Panc1 (cell line): ENCODE measurements around the gene SUPV3L1. TPM values are rescaled to one million over a fixed set of nuclear protein-coding genes. Genes with fewer than 3 reads are reported as not detected.

ENCODE experiments used
- ATAC-seq: fragments of 200-7000 bp; cut with Tn5 transposase; 2 replicates; pipeline ENCODE4 v1.9.1; 2020; ENCODE audit warnings: mild to moderate bottlenecking, moderate library complexity
- BruUV-seq: library from RNA; stranded (reverse); fragments of 400-500 nt; replicated peaks from 2 replicates; lab custom pipeline; 2021; lab: Mats Ljungman, UMichigan
- CTCF ChIA-PET: fragments of 300-600 bp; sonication (Branson Sonifier 250); formaldehyde crosslinking; loops from one replicate; lab custom pipeline; 2022; ENCODE audit warnings: antibody characterized with exemption; lab: Charles Lee
- POLR2A ChIA-PET: fragments of 300-600 bp; sonication (Branson Sonifier 250); formaldehyde crosslinking; loops from one replicate; lab custom pipeline; 2022; ENCODE audit warnings: antibody characterized with exemption; lab: Charles Lee
- DNase-seq: peaks from one replicate; pipeline ENCODE4 v3.0.0-alpha.2; 2010; ENCODE audit warnings: low read depth, low spot score
- H3K27ac ChIP-seq: 2 replicates; pipeline ENCODE4 v1.5.1; 2011; ENCODE audit warnings: mild to moderate bottlenecking, low read length, inconsistent platforms
- H3K27me3 ChIP-seq: fragments of 200-500 bp; sonication (Bioruptor generic); 2 replicates; pipeline ENCODE4 v1.6.0; 2014; ENCODE audit warnings: low read length, inconsistent platforms; ENCODE audit not compliant: control insufficient read depth, insufficient read depth
- H3K36me3 ChIP-seq: fragments of 200-500 bp; sonication (Bioruptor generic); 2 replicates; pipeline ENCODE4 v1.5.1; 2014; ENCODE audit warnings: inconsistent platforms, mild to moderate bottlenecking, low read length, moderate library complexity; ENCODE audit not compliant: control insufficient read depth, insufficient read depth
- H3K4me1 ChIP-seq: 2 replicates; pipeline ENCODE4 v1.5.1; 2011; ENCODE audit warnings: inconsistent platforms, mild to moderate bottlenecking, low read length, moderate library complexity; ENCODE audit not compliant: control insufficient read depth, insufficient read depth
- H3K4me3 ChIP-seq, 2 experiments: 2 replicates each; pipeline ENCODE4 v1.5.1; 2011 to 2012; ENCODE audit warnings: low read depth in 2 of 2, low read length in 2 of 2, mild to moderate bottlenecking in 2 of 2, inconsistent platforms in 1 of 2, moderate library complexity in 1 of 2
- H3K9me3 ChIP-seq: fragments of 200-500 bp; sonication (Bioruptor generic); 2 replicates; pipeline ENCODE4 v1.5.1; 2014; ENCODE audit warnings: low read depth, mild to moderate bottlenecking, inconsistent platforms, low read length, moderate library complexity; ENCODE audit not compliant: control insufficient read depth, insufficient read depth
- POLR2AphosphoS5 ChIP-seq: IDR thresholded peaks from 2 replicates; pipeline ENCODE4 v1.6.1; 2012; ENCODE audit warnings: mild to moderate bottlenecking, low read depth, low read length, moderate library complexity
- REST ChIP-seq, 2 experiments: IDR thresholded peaks; 2 replicates each; pipeline ENCODE4 v1.6.1; 2011 to 2012; ENCODE audit warnings: low read depth in 2 of 2, control low read depth in 1 of 2, low read length in 1 of 2, mild to moderate bottlenecking in 1 of 2, moderate library complexity in 1 of 2; ENCODE audit not compliant: insufficient read depth in 1 of 2
- SIN3A ChIP-seq: IDR thresholded peaks from 2 replicates; pipeline ENCODE4 v1.6.1; 2012; ENCODE audit warnings: low read depth, mild to moderate bottlenecking, low read length, moderate library complexity, borderline replicate concordance; ENCODE audit not compliant: insufficient read depth
- TCF7L2 ChIP-seq: IDR thresholded peaks from 2 replicates; pipeline ENCODE4 v1.6.1; 2011; ENCODE audit warnings: mild to moderate bottlenecking, low read depth, low read length, inconsistent platforms
- in situ Hi-C: cut with HindIII; loops from 2 replicates; pipeline ENCODE4 v1.10.0; 2016; ENCODE audit warnings: low sequenced_read_pairs, low pct_unique_long_range_greater_than_20kb
- intact Hi-C: fragments of 100-400 bp; cut with micrococcal nuclease; formaldehyde crosslinking; loops from one replicate; pipeline ENCODE4 v1.10.0; 2022; ENCODE audit not compliant: unreplicated experiment
- total RNA-seq: library from RNA; stranded (reverse); gene quantifications from one replicate; pipeline ENCODE4 v1.2.1, GENCODE V29; 2021; ENCODE audit not compliant: unreplicated experiment
- TF ChIP-seq, protein P1 (sequence below): fragments of 450-650 bp; IDR thresholded peaks from 2 replicates; pipeline ENCODE4 v1.5.1; 2017; ENCODE audit warnings: mild to moderate bottlenecking

Gene SUPV3L1
- total RNA-seq, 1 experiment from 2014 or later, result 65.0 TPM

GRCh38 chr10:69146759-69147158 lies 33.3 kb upstream of the SUPV3L1 start:
- no peak overlapping the region for H3K4me3 ChIP-seq
- H3K27ac ChIP-seq, result no peak overlapping the region
- ATAC-seq, result no peak
- in situ Hi-C loops (no loop called here), intact Hi-C loops (no loop called here)
- H3K4me1 ChIP-seq, result no peaks in the 10 kb centered on the region
- H3K27me3 ChIP-seq, result no peaks in the 10 kb centered on the region
- no peaks in the 10 kb centered on the region for H3K9me3 ChIP-seq
- H3K36me3 ChIP-seq, result no peaks in the 10 kb centered on the region
- ChIA-PET CTCF (no interaction called here), POLR2A (no interaction called here)
- no TSS peak for BruUV-seq
- TF ChIP-seq, protein P1, sequence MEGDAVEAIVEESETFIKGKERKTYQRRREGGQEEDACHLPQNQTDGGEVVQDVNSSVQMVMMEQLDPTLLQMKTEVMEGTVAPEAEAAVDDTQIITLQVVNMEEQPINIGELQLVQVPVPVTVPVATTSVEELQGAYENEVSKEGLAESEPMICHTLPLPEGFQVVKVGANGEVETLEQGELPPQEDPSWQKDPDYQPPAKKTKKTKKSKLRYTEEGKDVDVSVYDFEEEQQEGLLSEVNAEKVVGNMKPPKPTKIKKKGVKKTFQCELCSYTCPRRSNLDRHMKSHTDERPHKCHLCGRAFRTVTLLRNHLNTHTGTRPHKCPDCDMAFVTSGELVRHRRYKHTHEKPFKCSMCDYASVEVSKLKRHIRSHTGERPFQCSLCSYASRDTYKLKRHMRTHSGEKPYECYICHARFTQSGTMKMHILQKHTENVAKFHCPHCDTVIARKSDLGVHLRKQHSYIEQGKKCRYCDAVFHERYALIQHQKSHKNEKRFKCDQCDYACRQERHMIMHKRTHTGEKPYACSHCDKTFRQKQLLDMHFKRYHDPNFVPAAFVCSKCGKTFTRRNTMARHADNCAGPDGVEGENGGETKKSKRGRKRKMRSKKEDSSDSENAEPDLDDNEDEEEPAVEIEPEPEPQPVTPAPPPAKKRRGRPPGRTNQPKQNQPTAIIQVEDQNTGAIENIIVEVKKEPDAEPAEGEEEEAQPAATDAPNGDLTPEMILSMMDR, result no peak
- TF ChIP-seq REST (IDR thresholded peaks at IDR 0.05; ENCODE audit: insufficient read depth in 1 of 2, low read depth in 2 of 2, low read length in 1 of 2) (no peak), SIN3A (no peak), POLR2AphosphoS5 (no peak), TCF7L2 (no peak)
- no peak for DNase-seq

DNA sequence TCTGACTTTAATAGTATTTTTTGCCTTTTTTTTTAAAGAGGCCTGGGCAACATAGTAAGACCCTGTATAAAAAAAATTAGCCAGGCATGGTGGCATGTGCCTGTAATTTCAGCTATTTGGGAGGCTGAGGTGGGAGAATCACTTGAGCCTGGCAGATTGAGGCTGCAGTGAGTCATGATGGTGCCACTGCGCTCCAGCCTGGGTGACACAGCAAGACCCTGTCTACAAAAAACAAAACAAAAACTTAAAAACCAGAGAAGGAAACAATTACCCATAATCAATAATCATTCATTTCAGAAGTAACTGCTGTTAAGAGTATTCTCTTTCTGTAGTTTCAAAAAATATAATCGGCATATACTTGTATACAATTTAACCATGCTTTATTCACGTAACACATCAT lies 28.1 kb upstream of the SUPV3L1 start:
- TSS peak; percentile 41 for BruUV-seq
- no peaks in the 10 kb centered on the region for H3K36me3 ChIP-seq
- no peaks in the 10 kb centered on the region for H3K9me3 ChIP-seq
- in situ Hi-C loops, result no loop called here
- no peak overlapping the region for H3K27ac ChIP-seq
- H3K4me1 ChIP-seq, result no peaks in the 10 kb centered on the region
- no peak overlapping the region for H3K4me3 ChIP-seq
- intact Hi-C loops, result no loop called here
- no peak for DNase-seq
- TF ChIP-seq POLR2AphosphoS5, result no peak
- no peak for TF ChIP-seq REST (IDR thresholded peaks at IDR 0.05; ENCODE audit: insufficient read depth in 1 of 2, low read depth in 2 of 2, low read length in 1 of 2)
- no peak for TF ChIP-seq TCF7L2
- TF ChIP-seq, protein P1, result no peak
- TF ChIP-seq SIN3A, result no peak
- ChIA-PET CTCF (no interaction called here), POLR2A (interaction anchor here (0.6 kb wide), 1 partner anchor 63 kb away, joined by 3 read pairs; no protein-coding TSS in a partner anchor)
- ATAC-seq, result no peak
- no peaks in the 10 kb centered on the region for H3K27me3 ChIP-seq
